PFSK-1 (cell line): Measurements from ENCODE around the gene IFT80.

Experiments used
- FOXP2 ChIP-seq: optimal IDR thresholded peaks from 2 replicates; pipeline ENCODE3; 2011; ENCODE audit warnings: borderline replicate concordance, control low read depth, inconsistent platforms; ENCODE audit not compliant: insufficient read depth; ENCODE audit errors: extremely low read length, extremely low read depth
- POLR2AphosphoS5 ChIP-seq: IDR thresholded peaks from 2 replicates; pipeline ENCODE4 v1.6.1; 2012; ENCODE audit warnings: low read depth, mild to moderate bottlenecking, control low read depth, low read length, moderate library complexity
- SIN3A ChIP-seq: IDR thresholded peaks from 2 replicates; pipeline ENCODE4 v1.6.1; 2012; ENCODE audit warnings: mild to moderate bottlenecking, low read length, moderate library complexity, borderline replicate concordance; ENCODE audit not compliant: insufficient read depth
- TAF1 ChIP-seq: IDR thresholded peaks from 2 replicates; pipeline ENCODE4 v1.6.1; 2012; ENCODE audit warnings: low read length, control low read depth, borderline replicate concordance; ENCODE audit not compliant: insufficient read depth
- TF ChIP-seq, protein P1 (sequence below), 2 experiments: IDR thresholded peaks; 2 replicates each; pipeline versions ENCODE4 v1.6.1 to v1.8.0; 2011 to 2012; ENCODE audit warnings: low read depth in 2 of 2, low read length in 2 of 2, control low read depth in 1 of 2, inconsistent platforms in 1 of 2, mild to moderate bottlenecking in 1 of 2, moderate library complexity in 1 of 2; ENCODE audit not compliant: insufficient read depth in 1 of 2

The IFT80 gene

DNA sequence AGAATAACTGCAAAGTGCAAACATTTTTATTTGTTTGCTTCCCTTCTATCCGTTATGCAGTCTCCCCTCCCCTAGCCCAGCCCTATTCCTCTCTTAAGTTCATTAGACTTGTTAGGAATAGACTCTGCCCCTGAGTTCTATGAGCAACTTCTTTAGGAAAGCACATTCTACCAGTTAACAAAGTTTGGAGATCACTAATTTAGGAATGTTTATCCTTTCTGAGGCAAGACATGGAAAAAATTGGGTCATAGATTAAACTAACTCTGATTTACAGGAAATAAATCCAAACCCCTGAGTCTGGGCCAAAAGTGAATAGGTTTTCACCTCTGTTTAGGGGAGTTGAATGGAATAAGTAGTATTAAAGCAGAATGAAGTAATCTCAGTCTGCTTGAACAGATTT, 139.4 kb downstream of the IFT80 start:
- TF ChIP-seq FOXP2 (no peak), SIN3A (no peak), TAF1 (no peak), POLR2AphosphoS5 (no peak)
- TF ChIP-seq, protein P1, sequence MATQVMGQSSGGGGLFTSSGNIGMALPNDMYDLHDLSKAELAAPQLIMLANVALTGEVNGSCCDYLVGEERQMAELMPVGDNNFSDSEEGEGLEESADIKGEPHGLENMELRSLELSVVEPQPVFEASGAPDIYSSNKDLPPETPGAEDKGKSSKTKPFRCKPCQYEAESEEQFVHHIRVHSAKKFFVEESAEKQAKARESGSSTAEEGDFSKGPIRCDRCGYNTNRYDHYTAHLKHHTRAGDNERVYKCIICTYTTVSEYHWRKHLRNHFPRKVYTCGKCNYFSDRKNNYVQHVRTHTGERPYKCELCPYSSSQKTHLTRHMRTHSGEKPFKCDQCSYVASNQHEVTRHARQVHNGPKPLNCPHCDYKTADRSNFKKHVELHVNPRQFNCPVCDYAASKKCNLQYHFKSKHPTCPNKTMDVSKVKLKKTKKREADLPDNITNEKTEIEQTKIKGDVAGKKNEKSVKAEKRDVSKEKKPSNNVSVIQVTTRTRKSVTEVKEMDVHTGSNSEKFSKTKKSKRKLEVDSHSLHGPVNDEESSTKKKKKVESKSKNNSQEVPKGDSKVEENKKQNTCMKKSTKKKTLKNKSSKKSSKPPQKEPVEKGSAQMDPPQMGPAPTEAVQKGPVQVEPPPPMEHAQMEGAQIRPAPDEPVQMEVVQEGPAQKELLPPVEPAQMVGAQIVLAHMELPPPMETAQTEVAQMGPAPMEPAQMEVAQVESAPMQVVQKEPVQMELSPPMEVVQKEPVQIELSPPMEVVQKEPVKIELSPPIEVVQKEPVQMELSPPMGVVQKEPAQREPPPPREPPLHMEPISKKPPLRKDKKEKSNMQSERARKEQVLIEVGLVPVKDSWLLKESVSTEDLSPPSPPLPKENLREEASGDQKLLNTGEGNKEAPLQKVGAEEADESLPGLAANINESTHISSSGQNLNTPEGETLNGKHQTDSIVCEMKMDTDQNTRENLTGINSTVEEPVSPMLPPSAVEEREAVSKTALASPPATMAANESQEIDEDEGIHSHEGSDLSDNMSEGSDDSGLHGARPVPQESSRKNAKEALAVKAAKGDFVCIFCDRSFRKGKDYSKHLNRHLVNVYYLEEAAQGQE (IDR thresholded peaks at IDR 0.05; ENCODE audit: insufficient read depth in 1 of 2, low read depth in 2 of 2, low read length in 2 of 2) = no peak

DNA sequence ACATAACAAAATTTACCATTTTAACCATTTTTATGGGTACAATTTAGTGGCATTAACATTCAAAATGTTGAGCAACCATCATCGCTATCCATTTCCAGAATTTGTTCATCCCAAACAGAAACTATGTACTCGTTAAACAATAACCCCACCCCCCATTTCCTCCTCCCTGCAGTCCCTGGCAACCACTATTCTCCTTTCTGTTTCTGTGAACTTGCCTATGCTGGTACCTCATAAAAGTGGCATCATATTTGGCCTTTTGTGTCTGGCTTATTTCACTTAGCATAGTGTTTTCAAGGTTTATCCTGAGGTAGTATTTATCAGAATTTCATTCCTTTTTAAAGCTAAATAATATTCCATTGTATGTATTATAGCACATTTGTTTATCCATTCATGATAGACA, 141.4 kb downstream of the IFT80 start:
- no peak for TF ChIP-seq TAF1
- no peak for TF ChIP-seq POLR2AphosphoS5
- no peak for TF ChIP-seq SIN3A
- no peak for TF ChIP-seq FOXP2
- TF ChIP-seq, protein P1 (IDR thresholded peaks at IDR 0.05; ENCODE audit: insufficient read depth in 1 of 2, low read depth in 2 of 2, low read length in 2 of 2) = no peak

DNA sequence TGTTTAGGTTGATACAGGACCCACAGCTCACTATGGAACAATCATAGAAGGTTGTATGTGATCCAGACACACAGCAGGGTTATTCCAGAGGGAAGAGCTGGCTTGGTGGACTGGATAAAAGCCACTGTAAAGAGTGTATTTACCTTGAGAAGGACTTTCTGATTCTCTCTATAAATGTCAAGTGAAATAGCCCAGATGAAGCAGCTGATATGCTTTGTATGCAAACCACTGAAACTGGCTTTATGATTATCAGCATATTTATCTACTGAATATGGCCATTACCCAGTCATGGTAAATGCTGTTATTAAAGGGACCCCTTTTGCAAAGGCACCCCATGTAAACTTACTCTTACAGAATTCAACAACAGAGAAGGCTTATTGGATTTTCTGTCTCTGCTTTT, 145.7 kb downstream of the IFT80 start:
- TF ChIP-seq POLR2AphosphoS5 (no peak), TAF1 (no peak), SIN3A (no peak), FOXP2 (no peak)
- TF ChIP-seq, protein P1 (IDR thresholded peaks at IDR 0.05; ENCODE audit: insufficient read depth in 1 of 2, low read depth in 2 of 2, low read length in 2 of 2) = no peak

DNA sequence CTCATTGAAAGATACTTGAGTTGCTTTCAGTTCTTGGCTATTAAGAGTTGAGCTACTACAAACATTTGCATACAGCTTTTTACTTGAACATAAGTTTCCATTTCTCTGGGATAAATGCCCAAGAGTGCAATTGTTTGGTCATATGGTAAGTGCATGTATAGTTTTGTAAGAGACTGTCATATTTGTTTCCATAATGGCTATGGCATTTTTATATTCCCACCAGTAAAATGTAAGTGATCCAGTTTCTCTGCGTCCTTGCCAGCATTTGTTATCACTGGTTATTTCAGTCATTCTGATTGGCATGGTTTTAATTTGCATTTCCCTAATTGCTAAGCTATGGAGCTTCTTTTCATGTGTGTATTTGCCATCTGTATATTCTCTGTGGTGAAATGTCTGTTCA, 151.3 kb downstream of the IFT80 start:
- TF ChIP-seq SIN3A = no peak
- TF ChIP-seq, protein P1 (IDR thresholded peaks at IDR 0.05; ENCODE audit: insufficient read depth in 1 of 2, low read depth in 2 of 2, low read length in 2 of 2) = no peak
- no peak for TF ChIP-seq FOXP2
- TF ChIP-seq POLR2AphosphoS5 = no peak
- TF ChIP-seq TAF1 = no peak

DNA sequence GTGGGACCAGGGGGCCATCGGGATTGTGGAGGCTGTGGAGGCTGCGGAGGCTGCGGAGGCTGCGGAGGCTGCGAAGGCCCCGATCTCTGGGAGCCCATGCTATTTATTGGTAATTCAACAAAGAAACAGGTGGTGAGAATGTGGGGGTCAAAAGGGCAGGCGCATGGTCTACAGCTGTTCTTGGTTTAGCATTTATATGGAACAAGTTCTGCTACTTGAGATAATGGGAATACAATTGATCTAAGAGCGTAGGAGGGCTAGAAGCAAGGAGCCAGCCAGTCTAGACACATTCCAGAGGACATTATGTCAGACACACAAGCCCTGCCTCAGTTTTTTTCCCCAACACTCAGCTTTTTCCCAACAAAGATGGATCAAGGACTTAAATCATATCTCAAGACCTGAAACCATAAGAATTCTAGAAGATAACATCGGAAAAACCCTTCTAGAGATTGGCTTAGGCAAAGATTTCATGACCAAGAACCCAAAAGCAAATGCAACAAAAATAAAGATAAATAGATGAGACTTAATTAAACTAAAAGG, 153.7 kb downstream of the IFT80 start:
- TF ChIP-seq TAF1 (no peak), POLR2AphosphoS5 (no peak), FOXP2 (no peak), SIN3A (no peak)
- TF ChIP-seq, protein P1 (IDR thresholded peaks at IDR 0.05; ENCODE audit: insufficient read depth in 1 of 2, low read depth in 2 of 2, low read length in 2 of 2) = no peak
